Gastroesophageal sphincter (tissue), 4 donors: Measurements from ENCODE around the gene TMEM215. TPM values are rescaled to one million over a fixed set of nuclear protein-coding genes. Genes with fewer than 3 reads are reported as not detected.

ENCODE experiments used
- ATAC-seq: fragments of 150-250 bp; one replicate; pipeline ENCODE4 v1.9.1; 2016; ENCODE audit warnings: mild to moderate bottlenecking, moderate library complexity
- H3K27ac ChIP-seq, 4 donors: fragments of 200-600 bp; sonication (generic) in 3 of 4; 1 replicate in 3 of 4; 2 replicates in 1 of 4; pipeline ENCODE4 v1.5.1; 2016 to 2019
- H3K27me3 ChIP-seq: fragments of 200-600 bp; sonication (generic); one replicate; pipeline ENCODE4 v1.5.1; 2019
- H3K36me3 ChIP-seq, 2 donors: fragments of 200-600 bp; sonication (generic); one replicate each; pipeline ENCODE4 v1.5.1; 2019; ENCODE audit warnings: control low read depth in 1 of 2
- H3K4me1 ChIP-seq, 3 donors: fragments of 200-600 bp; sonication (generic); 1 replicate in 2 of 3; 2 replicates in 1 of 3; pipeline ENCODE4 v1.5.1; 2016 to 2019; ENCODE audit warnings: control low read depth in 2 of 3
- H3K4me3 ChIP-seq, 2 donors: fragments of 200-600 bp; sonication (generic); one replicate each; pipeline ENCODE4 v1.5.1; 2019; ENCODE audit warnings: mild to moderate bottlenecking in 1 of 2, moderate library complexity in 1 of 2
- H3K9me3 ChIP-seq, 3 donors: fragments of 200-600 bp; sonication (generic); one replicate each; pipeline ENCODE4 v1.5.1; 2017 to 2019; ENCODE audit warnings: control low read depth in 2 of 3
- CTCF ChIP-seq, 4 experiments: fragments of 200-600 bp in 2 of 4; fragments of 450-650 bp in 2 of 4; sonication (generic) in 1 of 4; IDR thresholded peaks; one replicate each; pipeline ENCODE4 v1.5.1; 2017 to 2019; ENCODE audit warnings: antibody characterized with exemption in 4 of 4, mild to moderate bottlenecking in 2 of 4, moderate library complexity in 2 of 4
- EP300 ChIP-seq: sonication (generic); formaldehyde crosslinking; IDR thresholded peaks from one replicate; pipeline ENCODE4 v1.6.1; 2017; ENCODE audit warnings: antibody characterized with exemption, mild to moderate bottlenecking
- POLR2A ChIP-seq, 2 donors: fragments of 450-650 bp; IDR thresholded peaks; one replicate each; pipeline ENCODE4 v1.6.1; 2017; ENCODE audit warnings: antibody characterized with exemption in 2 of 2, mild to moderate bottlenecking in 2 of 2, moderate library complexity in 1 of 2
- POLR2AphosphoS5 ChIP-seq: sonication (generic); formaldehyde crosslinking; IDR thresholded peaks from one replicate; pipeline ENCODE4 v1.6.1; 2017; ENCODE audit warnings: antibody characterized with exemption
- WGBS, 2 donors: methylation state at CpG; one replicate each; pipeline ENCODE4 v1.1.5; 2018; ENCODE audit warnings: low coverage in 1 of 2; 5-methylcytosine and 5-hydroxymethylcytosine counted together
- total RNA-seq, 4 donors: library from RNA; depleted of rRNA; stranded (reverse); fragments of >200 nt; gene quantifications; one replicate each; pipeline ENCODE4 v1.1.0, GENCODE V29; 2016

TMEM215 gene
- under 1 TPM in 2 of 4 donors, not detected in 2; 0.12 to 0.13 TPM for total RNA-seq

- Histone ChIP-seq H3K27me3 (peaks cover 60% of the 10 kb centered on the region), H3K36me3 (no peaks in the 10 kb centered on the region), H3K27ac (no peak within 1 kb of the TSS), H3K9me3 (no peaks in the 10 kb centered on the region), H3K4me3 (no peak within 1 kb of the TSS), H3K4me1 (peaks cover 0 to 7% (median 0%) of the 10 kb centered on the region in 3 donors)
- 0 to 3% methylated on average over 5 to 6 of the region's 59 CpGs for WGBS, 2 donors
- TF ChIP-seq CTCF (IDR thresholded peaks at IDR 0.05), result no peak
- no peak for TF ChIP-seq EP300
- no peak for TF ChIP-seq POLR2AphosphoS5
- no peak for TF ChIP-seq POLR2A (IDR thresholded peaks at IDR 0.05)
- no peak for ATAC-seq
Measured at GRCh38 chr9:32783168-32783891, at the start of gene TMEM215. Gene TMEM215 (plus strand): TSS chr9:32783540. CDS start chr9:32784184, 644 bp downstream.

GRCh38 chr9:32735476-32735875 lies 47.9 kb upstream of the TMEM215 start:
- TF ChIP-seq CTCF (IDR thresholded peaks at IDR 0.05) (no peak), EP300 (no peak), POLR2AphosphoS5 (no peak), POLR2A (IDR thresholded peaks at IDR 0.05) (no peak)
- H3K4me1 ChIP-seq, result no peaks in the 10 kb centered on the region
- H3K27me3 ChIP-seq, result no peaks in the 10 kb centered on the region
- no peak overlapping the region for H3K4me3 ChIP-seq
- 41 to 78% methylated on average over 3 of the region's 3 CpGs for WGBS, 2 donors
- H3K9me3 ChIP-seq, result peaks cover 0 to 3% (median 0%) of the 10 kb centered on the region in 3 donors
- H3K36me3 ChIP-seq, result no peaks in the 10 kb centered on the region
- H3K27ac ChIP-seq, result no peak overlapping the region
- no peak for ATAC-seq

- Histone ChIP-seq H3K27ac (no peak overlapping the region), H3K36me3 (no peaks in the 10 kb centered on the region), H3K4me1 (no peaks in the 10 kb centered on the region), H3K9me3 (no peaks in the 10 kb centered on the region), H3K4me3 (no peak overlapping the region), H3K27me3 (no peaks in the 10 kb centered on the region)
- TF ChIP-seq POLR2AphosphoS5 (no peak), CTCF (IDR thresholded peaks at IDR 0.05) (no peak), POLR2A (IDR thresholded peaks at IDR 0.05) (no peak), EP300 (no peak)
- no peak for ATAC-seq
- WGBS, 2 donors, result 80 to 83% methylated on average over 1 of the region's 1 CpG
Measured at GRCh38 chr9:32737378-32737777, 46.0 kb upstream of the TMEM215 start.

GRCh38 chr9:32738501-32739172 lies 44.7 kb upstream of the TMEM215 start:
- 69% methylated on average over 3 of the region's 4 CpGs; no CpG with 5 or more reads in 1 of the 2 donors for WGBS, 2 donors
- TF ChIP-seq CTCF (IDR thresholded peaks at IDR 0.05), result no peak
- TF ChIP-seq EP300, result no peak
- no peak for TF ChIP-seq POLR2AphosphoS5
- no peak for TF ChIP-seq POLR2A (IDR thresholded peaks at IDR 0.05)
- no peak overlapping the region for H3K4me3 ChIP-seq

More at GRCh38 chr9:32738501-32739172, 44.7 kb upstream of the TMEM215 start:
- ATAC-seq, result no peak
- Histone ChIP-seq H3K27ac (no peak overlapping the region), H3K27me3 (no peaks in the 10 kb centered on the region), H3K36me3 (no peaks in the 10 kb centered on the region), H3K9me3 (no peaks in the 10 kb centered on the region), H3K4me1 (no peaks in the 10 kb centered on the region)
